WTC11 (cell line): ENCODE data around the gene RGL3. TPM values are rescaled to one million over a fixed set of nuclear protein-coding genes. Genes with fewer than 3 reads are reported as not detected.

ENCODE experiments used
- CBFB ChIP-seq: sonication (generic); formaldehyde crosslinking; IDR thresholded peaks from 2 replicates; pipeline ENCODE4 v1.8.1; 2022; ENCODE audit warnings: mild to moderate bottlenecking, low read depth, missing genetic modification reagents
- CREB1 ChIP-seq: sonication (generic); formaldehyde crosslinking; IDR thresholded peaks from 2 replicates; pipeline ENCODE4 v1.8.0; 2023; ENCODE audit warnings: mild to moderate bottlenecking, missing genetic modification reagents
- ESRRA ChIP-seq: sonication (generic); formaldehyde crosslinking; IDR thresholded peaks from 2 replicates; pipeline ENCODE4 v1.8.1; 2022; ENCODE audit warnings: mild to moderate bottlenecking, missing genetic modification reagents, borderline replicate concordance
- ETV6 ChIP-seq: sonication (generic); formaldehyde crosslinking; IDR thresholded peaks from 2 replicates; pipeline ENCODE4 v1.8.1; 2022; ENCODE audit warnings: mild to moderate bottlenecking, missing genetic modification reagents
- FOXJ3 ChIP-seq: sonication (generic); formaldehyde crosslinking; IDR thresholded peaks from 2 replicates; pipeline ENCODE4 v1.9.0; 2021; ENCODE audit warnings: missing genetic modification reagents, mild to moderate bottlenecking, borderline replicate concordance
- GABPB1 ChIP-seq: sonication (generic); formaldehyde crosslinking; IDR thresholded peaks from 2 replicates; pipeline ENCODE4 v1.8.1; 2023; ENCODE audit warnings: mild to moderate bottlenecking, missing genetic modification reagents
- IRF2 ChIP-seq: sonication (generic); formaldehyde crosslinking; IDR thresholded peaks from 2 replicates; pipeline ENCODE4 v1.8.0; 2022; ENCODE audit warnings: low read depth, missing genetic modification reagents, borderline replicate concordance
- JUN ChIP-seq: sonication (generic); formaldehyde crosslinking; IDR thresholded peaks from 2 replicates; pipeline ENCODE4 v1.8.0; 2023; ENCODE audit warnings: mild to moderate bottlenecking, missing genetic modification reagents
- MYBL2 ChIP-seq: sonication (generic); formaldehyde crosslinking; IDR thresholded peaks from 2 replicates; pipeline ENCODE4 v1.8.1; 2023; ENCODE audit warnings: mild to moderate bottlenecking, moderate library complexity, missing genetic modification reagents
- NFATC4 ChIP-seq: fragments of 250-450 bp; sonication (Bioruptor Pico); IDR thresholded peaks from 2 replicates; pipeline ENCODE4 v1.9.0; 2021; ENCODE audit warnings: mild to moderate bottlenecking
- NFYB ChIP-seq: sonication (generic); formaldehyde crosslinking; conservative IDR thresholded peaks from 2 replicates; pipeline ENCODE4 v1.8.0; 2022; ENCODE audit warnings: low read depth, missing genetic modification reagents
- RORB ChIP-seq: fragments of 250-450 bp; sonication (Bioruptor Pico); IDR thresholded peaks from 2 replicates; pipeline ENCODE4 v1.9.0; 2021; ENCODE audit warnings: mild to moderate bottlenecking
- SMAD3 ChIP-seq: sonication (generic); formaldehyde crosslinking; IDR thresholded peaks from 2 replicates; pipeline ENCODE4 v1.8.0; 2022; ENCODE audit warnings: missing genetic modification reagents, mild to moderate bottlenecking, borderline replicate concordance
- SMAD4 ChIP-seq: sonication (generic); formaldehyde crosslinking; IDR thresholded peaks from 2 replicates; pipeline ENCODE4 v1.8.0; 2022; ENCODE audit warnings: mild to moderate bottlenecking, missing genetic modification reagents
- SP1 ChIP-seq: sonication (generic); formaldehyde crosslinking; conservative IDR thresholded peaks from 2 replicates; pipeline ENCODE4 v1.8.1; 2022; ENCODE audit warnings: missing genetic modification reagents
- TCF7 ChIP-seq: sonication (generic); formaldehyde crosslinking; IDR thresholded peaks from 2 replicates; pipeline ENCODE4 v1.8.0; 2022; ENCODE audit warnings: mild to moderate bottlenecking, low read depth, missing genetic modification reagents, moderate library complexity
- TP53 ChIP-seq: sonication (generic); formaldehyde crosslinking; IDR thresholded peaks from 2 replicates; pipeline ENCODE4 v1.8.1; 2023; ENCODE audit warnings: mild to moderate bottlenecking, missing genetic modification reagents
- ZNF219 ChIP-seq: sonication (generic); formaldehyde crosslinking; IDR thresholded peaks from 2 replicates; pipeline ENCODE4 v1.8.0; 2023; ENCODE audit warnings: missing genetic modification reagents, mild to moderate bottlenecking, borderline replicate concordance
- ZNF232 ChIP-seq: sonication (generic); formaldehyde crosslinking; IDR thresholded peaks from 2 replicates; pipeline ENCODE4 v1.8.0; 2022; ENCODE audit warnings: mild to moderate bottlenecking, missing genetic modification reagents
- ZNF263 ChIP-seq: sonication (generic); formaldehyde crosslinking; IDR thresholded peaks from 2 replicates; pipeline ENCODE4 v1.8.1; 2022; ENCODE audit warnings: low read depth, mild to moderate bottlenecking, moderate library complexity, missing genetic modification reagents
- ZNF423 ChIP-seq: fragments of 250-450 bp; sonication (Bioruptor Pico); IDR thresholded peaks from 2 replicates; pipeline ENCODE4 v2.1.2; 2022; ENCODE audit warnings: mild to moderate bottlenecking, moderate library complexity
- total RNA-seq: library from RNA; stranded (reverse); gene quantifications from 3 replicates; pipeline ENCODE4 v1.2.3, GENCODE V29; 2021
- TF ChIP-seq, protein P1 (sequence below): fragments of 250-450 bp; sonication (Bioruptor Pico); conservative IDR thresholded peaks from 2 replicates; pipeline ENCODE4 v1.9.0; 2021; ENCODE audit warnings: mild to moderate bottlenecking
- TF ChIP-seq, protein P2 (sequence below): sonication (generic); formaldehyde crosslinking; IDR thresholded peaks from 2 replicates; pipeline ENCODE4 v1.8.0; 2023; ENCODE audit warnings: missing genetic modification reagents, mild to moderate bottlenecking, borderline replicate concordance
- TF ChIP-seq, protein P3 (sequence below): sonication (generic); formaldehyde crosslinking; IDR thresholded peaks from 2 replicates; pipeline ENCODE4 v1.8.0; 2022; ENCODE audit warnings: mild to moderate bottlenecking, missing genetic modification reagents
- TF ChIP-seq, protein P4 (sequence below): fragments of 250-450 bp; sonication (Bioruptor Pico); IDR thresholded peaks from 2 replicates; pipeline ENCODE4 v1.8.0; 2021; ENCODE audit warnings: mild to moderate bottlenecking
- TF ChIP-seq, protein P5 (sequence below): sonication (generic); formaldehyde crosslinking; IDR thresholded peaks from 2 replicates; pipeline ENCODE4 v1.8.1; 2023; ENCODE audit warnings: mild to moderate bottlenecking, missing genetic modification reagents
- TF ChIP-seq, protein P6 (sequence below): sonication (generic); formaldehyde crosslinking; IDR thresholded peaks from 2 replicates; pipeline ENCODE4 v1.8.1; 2022; ENCODE audit warnings: low read depth, missing genetic modification reagents, borderline replicate concordance

Gene RGL3
- total RNA-seq, 1 experiment from 2014 or later: 69.0 TPM

DNA sequence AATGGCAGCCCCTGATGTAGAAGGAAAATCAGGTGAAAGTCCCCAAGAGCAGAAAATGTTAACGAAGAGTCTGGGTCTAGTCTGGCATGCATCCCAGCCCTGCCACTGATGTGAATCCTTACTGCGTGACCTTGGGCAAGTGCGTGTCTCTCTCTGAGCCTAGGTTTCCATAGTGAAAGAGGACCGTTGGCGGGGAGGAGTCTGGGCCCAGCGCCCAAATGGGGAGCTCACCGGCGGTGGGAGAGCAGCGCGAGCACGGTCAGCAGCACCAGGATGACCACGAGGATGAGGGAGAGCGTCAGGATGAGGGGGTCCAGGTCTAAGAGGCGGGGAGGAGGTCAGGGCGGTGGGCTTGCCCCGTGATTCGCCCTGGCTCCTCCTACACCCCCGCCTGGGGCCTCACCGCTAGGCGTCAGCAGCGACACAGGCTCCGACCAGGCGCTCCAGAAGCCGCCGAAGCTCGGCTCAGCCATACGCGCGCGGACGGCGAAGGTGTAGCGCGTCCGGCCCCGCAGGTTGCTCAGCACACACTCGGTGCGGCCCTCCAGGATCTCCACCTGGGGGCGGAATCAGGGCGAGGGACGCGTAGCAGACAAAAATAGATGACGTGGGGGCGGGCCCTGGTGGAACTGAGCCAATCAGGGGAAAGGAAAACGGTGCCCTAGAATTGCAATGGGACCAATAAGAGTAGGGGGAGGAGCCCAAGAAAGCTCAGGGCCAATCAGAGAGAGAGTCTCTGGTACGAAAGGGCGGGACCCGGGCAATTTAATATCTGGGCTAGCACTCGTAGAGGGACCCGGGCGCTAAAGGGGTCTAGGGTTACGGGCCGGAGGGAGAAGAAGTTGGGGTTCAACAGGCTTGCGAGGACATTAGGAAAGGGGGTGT, 38.2 kb downstream of the RGL3 start (continued):
- TF ChIP-seq RORB (CRISPR knock-in tag): no peak
- peak; percentile 44; the same call in 1 of the 2 replicates for TF ChIP-seq ETV6 (CRISPR knock-in tag)
- TF ChIP-seq IRF2 (CRISPR knock-in tag): no peak
- TF ChIP-seq ZNF232 (CRISPR knock-in tag): no peak
- peak; percentile 78 for TF ChIP-seq NFYB (CRISPR knock-in tag)
- peak; percentile 45; the same call in 1 of the 2 replicates for TF ChIP-seq CREB1 (CRISPR knock-in tag)
- TF ChIP-seq MYBL2 (CRISPR knock-in tag): no peak
- no peak for TF ChIP-seq JUN
- TF ChIP-seq, protein P1, sequence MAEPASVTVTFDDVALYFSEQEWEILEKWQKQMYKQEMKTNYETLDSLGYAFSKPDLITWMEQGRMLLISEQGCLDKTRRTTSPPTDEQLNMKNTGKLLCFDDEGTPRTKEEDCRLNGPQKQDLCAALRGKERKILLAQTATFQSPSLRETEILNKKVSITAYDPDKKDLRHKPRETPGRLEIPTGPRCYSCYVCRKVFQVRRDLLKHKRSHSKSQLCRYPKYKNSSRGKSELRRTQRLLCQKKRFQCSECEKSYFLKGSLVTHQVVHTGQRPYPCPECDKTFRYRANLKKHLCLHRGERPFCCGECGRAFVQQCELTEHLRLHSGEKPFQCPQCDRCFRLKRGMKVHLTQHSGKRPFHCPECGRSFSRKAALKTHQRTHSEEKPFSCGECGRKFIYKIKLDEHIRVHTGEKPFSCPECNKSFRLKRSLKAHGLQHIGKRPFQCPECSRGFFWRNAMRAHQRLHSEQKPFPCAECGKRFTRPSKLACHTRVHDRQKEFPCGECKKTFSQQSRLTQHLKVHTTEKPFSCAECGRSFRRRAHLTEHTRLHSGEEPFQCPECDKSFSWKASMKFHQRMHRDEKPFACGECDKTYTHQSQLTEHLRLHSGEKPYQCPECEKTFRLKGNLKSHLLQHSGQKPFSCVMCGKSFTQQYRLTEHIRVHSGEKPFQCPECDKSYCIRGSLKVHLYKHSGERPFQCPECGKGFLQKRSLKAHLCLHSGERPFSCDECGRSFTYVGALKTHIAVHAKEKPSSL (CRISPR knock-in tag): no peak
- no peak for TF ChIP-seq NFATC4 (CRISPR knock-in tag)
- TF ChIP-seq, protein P2, sequence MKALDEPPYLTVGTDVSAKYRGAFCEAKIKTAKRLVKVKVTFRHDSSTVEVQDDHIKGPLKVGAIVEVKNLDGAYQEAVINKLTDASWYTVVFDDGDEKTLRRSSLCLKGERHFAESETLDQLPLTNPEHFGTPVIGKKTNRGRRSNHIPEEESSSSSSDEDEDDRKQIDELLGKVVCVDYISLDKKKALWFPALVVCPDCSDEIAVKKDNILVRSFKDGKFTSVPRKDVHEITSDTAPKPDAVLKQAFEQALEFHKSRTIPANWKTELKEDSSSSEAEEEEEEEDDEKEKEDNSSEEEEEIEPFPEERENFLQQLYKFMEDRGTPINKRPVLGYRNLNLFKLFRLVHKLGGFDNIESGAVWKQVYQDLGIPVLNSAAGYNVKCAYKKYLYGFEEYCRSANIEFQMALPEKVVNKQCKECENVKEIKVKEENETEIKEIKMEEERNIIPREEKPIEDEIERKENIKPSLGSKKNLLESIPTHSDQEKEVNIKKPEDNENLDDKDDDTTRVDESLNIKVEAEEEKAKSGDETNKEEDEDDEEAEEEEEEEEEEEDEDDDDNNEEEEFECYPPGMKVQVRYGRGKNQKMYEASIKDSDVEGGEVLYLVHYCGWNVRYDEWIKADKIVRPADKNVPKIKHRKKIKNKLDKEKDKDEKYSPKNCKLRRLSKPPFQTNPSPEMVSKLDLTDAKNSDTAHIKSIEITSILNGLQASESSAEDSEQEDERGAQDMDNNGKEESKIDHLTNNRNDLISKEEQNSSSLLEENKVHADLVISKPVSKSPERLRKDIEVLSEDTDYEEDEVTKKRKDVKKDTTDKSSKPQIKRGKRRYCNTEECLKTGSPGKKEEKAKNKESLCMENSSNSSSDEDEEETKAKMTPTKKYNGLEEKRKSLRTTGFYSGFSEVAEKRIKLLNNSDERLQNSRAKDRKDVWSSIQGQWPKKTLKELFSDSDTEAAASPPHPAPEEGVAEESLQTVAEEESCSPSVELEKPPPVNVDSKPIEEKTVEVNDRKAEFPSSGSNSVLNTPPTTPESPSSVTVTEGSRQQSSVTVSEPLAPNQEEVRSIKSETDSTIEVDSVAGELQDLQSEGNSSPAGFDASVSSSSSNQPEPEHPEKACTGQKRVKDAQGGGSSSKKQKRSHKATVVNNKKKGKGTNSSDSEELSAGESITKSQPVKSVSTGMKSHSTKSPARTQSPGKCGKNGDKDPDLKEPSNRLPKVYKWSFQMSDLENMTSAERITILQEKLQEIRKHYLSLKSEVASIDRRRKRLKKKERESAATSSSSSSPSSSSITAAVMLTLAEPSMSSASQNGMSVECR (CRISPR knock-in tag): peak; percentile 57; the same call in 1 of the 2 replicates
- TF ChIP-seq SMAD3 (CRISPR knock-in tag): no peak
- TF ChIP-seq FOXJ3 (CRISPR knock-in tag): no peak
- TF ChIP-seq GABPB1 (CRISPR knock-in tag): peak; percentile 65
- TF ChIP-seq ESRRA (CRISPR knock-in tag): no peak
- TF ChIP-seq CBFB (CRISPR knock-in tag): no peak
- TF ChIP-seq, protein P3, sequence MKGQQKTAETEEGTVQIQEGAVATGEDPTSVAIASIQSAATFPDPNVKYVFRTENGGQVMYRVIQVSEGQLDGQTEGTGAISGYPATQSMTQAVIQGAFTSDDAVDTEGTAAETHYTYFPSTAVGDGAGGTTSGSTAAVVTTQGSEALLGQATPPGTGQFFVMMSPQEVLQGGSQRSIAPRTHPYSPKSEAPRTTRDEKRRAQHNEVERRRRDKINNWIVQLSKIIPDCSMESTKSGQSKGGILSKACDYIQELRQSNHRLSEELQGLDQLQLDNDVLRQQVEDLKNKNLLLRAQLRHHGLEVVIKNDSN (CRISPR knock-in tag): 0 out of 2 replicates have a peak, but pooled peaks have one; percentile 42
- TF ChIP-seq, protein P4, sequence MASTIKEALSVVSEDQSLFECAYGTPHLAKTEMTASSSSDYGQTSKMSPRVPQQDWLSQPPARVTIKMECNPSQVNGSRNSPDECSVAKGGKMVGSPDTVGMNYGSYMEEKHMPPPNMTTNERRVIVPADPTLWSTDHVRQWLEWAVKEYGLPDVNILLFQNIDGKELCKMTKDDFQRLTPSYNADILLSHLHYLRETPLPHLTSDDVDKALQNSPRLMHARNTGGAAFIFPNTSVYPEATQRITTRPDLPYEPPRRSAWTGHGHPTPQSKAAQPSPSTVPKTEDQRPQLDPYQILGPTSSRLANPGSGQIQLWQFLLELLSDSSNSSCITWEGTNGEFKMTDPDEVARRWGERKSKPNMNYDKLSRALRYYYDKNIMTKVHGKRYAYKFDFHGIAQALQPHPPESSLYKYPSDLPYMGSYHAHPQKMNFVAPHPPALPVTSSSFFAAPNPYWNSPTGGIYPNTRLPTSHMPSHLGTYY (CRISPR knock-in tag): no peak
- no peak for TF ChIP-seq ZNF219
- peak; percentile 91 for TF ChIP-seq SP1 (CRISPR knock-in tag)
- TF ChIP-seq TCF7 (CRISPR knock-in tag): no peak
- TF ChIP-seq ZNF263: peak; percentile 94; the same call in 1 of the 2 replicates
- TF ChIP-seq SMAD4 (CRISPR knock-in tag): no peak
- TF ChIP-seq, protein P5, sequence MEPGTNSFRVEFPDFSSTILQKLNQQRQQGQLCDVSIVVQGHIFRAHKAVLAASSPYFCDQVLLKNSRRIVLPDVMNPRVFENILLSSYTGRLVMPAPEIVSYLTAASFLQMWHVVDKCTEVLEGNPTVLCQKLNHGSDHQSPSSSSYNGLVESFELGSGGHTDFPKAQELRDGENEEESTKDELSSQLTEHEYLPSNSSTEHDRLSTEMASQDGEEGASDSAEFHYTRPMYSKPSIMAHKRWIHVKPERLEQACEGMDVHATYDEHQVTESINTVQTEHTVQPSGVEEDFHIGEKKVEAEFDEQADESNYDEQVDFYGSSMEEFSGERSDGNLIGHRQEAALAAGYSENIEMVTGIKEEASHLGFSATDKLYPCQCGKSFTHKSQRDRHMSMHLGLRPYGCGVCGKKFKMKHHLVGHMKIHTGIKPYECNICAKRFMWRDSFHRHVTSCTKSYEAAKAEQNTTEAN: no peak
- no peak for TF ChIP-seq TP53 (CRISPR knock-in tag)
- TF ChIP-seq, protein P6, sequence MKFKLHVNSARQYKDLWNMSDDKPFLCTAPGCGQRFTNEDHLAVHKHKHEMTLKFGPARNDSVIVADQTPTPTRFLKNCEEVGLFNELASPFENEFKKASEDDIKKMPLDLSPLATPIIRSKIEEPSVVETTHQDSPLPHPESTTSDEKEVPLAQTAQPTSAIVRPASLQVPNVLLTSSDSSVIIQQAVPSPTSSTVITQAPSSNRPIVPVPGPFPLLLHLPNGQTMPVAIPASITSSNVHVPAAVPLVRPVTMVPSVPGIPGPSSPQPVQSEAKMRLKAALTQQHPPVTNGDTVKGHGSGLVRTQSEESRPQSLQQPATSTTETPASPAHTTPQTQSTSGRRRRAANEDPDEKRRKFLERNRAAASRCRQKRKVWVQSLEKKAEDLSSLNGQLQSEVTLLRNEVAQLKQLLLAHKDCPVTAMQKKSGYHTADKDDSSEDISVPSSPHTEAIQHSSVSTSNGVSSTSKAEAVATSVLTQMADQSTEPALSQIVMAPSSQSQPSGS (CRISPR knock-in tag): no peak
- TF ChIP-seq ZNF423 (CRISPR knock-in tag): peak; percentile 32; the same call in 1 of the 2 replicates
